Measurements from ENCODE around the gene HSD17B14. TPM values are rescaled to one million over a fixed set of nuclear protein-coding genes. Genes with fewer than 3 reads are reported as not detected.

The HSD17B14 gene
- total and polyA plus RNA-seq, 2 of the 13 experiments (the other 11 are each of a cell fraction or from before 2014, with no cell fraction given): 0.58 to 1.2 TPM

DNA sequence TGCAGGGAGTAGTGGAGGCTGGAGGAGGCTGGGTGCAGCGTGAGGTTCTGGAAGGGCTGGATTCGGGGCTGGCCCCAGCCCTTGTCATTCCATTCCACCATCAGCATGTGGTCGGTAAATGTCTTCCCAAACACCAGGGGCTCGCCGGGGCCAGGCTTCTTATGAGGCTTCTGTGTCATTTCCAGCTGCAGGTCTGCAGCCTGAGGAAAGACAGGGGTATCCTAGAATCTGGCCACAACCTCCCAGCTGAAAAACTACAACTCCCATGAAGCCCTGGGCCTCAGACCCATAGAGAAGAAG, 29.8 kb downstream of the HSD17B14 start (continued):
- TF ChIP-seq ZNF781 (CRISPR knock-in tag; IDR thresholded peaks at IDR 0.05; ENCODE audit: borderline replicate concordance, not compliant biosample characterization): no peak
- peak; percentile 86 for TF ChIP-seq TBL1XR1 (IDR thresholded peaks at IDR 0.05; ENCODE audit: borderline replicate concordance, low read length, partially characterized antibody)
- TF ChIP-seq, protein P1, sequence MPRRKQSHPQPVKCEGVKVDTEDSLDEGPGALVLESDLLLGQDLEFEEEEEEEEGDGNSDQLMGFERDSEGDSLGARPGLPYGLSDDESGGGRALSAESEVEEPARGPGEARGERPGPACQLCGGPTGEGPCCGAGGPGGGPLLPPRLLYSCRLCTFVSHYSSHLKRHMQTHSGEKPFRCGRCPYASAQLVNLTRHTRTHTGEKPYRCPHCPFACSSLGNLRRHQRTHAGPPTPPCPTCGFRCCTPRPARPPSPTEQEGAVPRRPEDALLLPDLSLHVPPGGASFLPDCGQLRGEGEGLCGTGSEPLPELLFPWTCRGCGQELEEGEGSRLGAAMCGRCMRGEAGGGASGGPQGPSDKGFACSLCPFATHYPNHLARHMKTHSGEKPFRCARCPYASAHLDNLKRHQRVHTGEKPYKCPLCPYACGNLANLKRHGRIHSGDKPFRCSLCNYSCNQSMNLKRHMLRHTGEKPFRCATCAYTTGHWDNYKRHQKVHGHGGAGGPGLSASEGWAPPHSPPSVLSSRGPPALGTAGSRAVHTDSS (CRISPR knock-in tag; conservative IDR thresholded peaks at IDR 0.05): 0 out of 2 replicates have a peak, but pooled peaks have one; percentile 56
- no peak for TF ChIP-seq DNMT1 (CRISPR knock-in tag; IDR thresholded peaks at IDR 0.05)
- no peak for TF ChIP-seq ZBTB3 (CRISPR knock-in tag; IDR thresholded peaks at IDR 0.05; ENCODE audit: borderline replicate concordance, low read depth)
- no peak for TF ChIP-seq U2AF2 (IDR thresholded peaks at IDR 0.05; ENCODE audit: low read depth, low read length)
- TF ChIP-seq ZFP62 (CRISPR knock-in tag; IDR thresholded peaks at IDR 0.05): peak; percentile 82; the same call in 1 of the 2 replicates
- no peak for TF ChIP-seq SIX1 (CRISPR knock-in tag; IDR thresholded peaks at IDR 0.05; ENCODE audit: borderline replicate concordance)
- TF ChIP-seq ZNF777 (CRISPR knock-in tag; IDR thresholded peaks at IDR 0.05): no peak
- no peak for TF ChIP-seq FOXK1 (CRISPR knock-in tag; IDR thresholded peaks at IDR 0.05; ENCODE audit: borderline replicate concordance, low read depth)
- 0 out of 2 replicates have a peak, but pooled peaks have one; percentile 3 for TF ChIP-seq ZNF766 (CRISPR knock-in tag; IDR thresholded peaks at IDR 0.05; ENCODE audit: borderline replicate concordance)
- TF ChIP-seq, protein P2, sequence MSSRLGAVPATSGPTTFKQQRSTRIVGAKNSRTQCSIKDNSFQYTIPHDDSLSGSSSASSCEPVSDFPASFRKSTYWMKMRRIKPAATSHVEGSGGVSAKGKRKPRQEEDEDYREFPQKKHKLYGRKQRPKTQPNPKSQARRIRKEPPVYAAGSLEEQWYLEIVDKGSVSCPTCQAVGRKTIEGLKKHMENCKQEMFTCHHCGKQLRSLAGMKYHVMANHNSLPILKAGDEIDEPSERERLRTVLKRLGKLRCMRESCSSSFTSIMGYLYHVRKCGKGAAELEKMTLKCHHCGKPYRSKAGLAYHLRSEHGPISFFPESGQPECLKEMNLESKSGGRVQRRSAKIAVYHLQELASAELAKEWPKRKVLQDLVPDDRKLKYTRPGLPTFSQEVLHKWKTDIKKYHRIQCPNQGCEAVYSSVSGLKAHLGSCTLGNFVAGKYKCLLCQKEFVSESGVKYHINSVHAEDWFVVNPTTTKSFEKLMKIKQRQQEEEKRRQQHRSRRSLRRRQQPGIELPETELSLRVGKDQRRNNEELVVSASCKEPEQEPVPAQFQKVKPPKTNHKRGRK (CRISPR knock-in tag; IDR thresholded peaks at IDR 0.05): no peak
- no peak for TF ChIP-seq JDP2 (CRISPR knock-in tag; IDR thresholded peaks at IDR 0.05; ENCODE audit: borderline replicate concordance)
- TF ChIP-seq, protein P3, sequence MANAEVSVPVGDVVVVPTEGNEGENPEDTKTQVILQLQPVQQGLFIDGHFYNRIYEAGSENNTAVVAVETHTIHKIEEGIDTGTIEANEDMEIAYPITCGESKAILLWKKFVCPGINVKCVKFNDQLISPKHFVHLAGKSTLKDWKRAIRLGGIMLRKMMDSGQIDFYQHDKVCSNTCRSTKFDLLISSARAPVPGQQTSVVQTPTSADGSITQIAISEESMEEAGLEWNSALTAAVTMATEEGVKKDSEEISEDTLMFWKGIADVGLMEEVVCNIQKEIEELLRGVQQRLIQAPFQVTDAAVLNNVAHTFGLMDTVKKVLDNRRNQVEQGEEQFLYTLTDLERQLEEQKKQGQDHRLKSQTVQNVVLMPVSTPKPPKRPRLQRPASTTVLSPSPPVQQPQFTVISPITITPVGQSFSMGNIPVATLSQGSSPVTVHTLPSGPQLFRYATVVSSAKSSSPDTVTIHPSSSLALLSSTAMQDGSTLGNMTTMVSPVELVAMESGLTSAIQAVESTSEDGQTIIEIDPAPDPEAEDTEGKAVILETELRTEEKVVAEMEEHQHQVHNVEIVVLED (CRISPR knock-in tag; IDR thresholded peaks at IDR 0.05; ENCODE audit: borderline replicate concordance): no peak
- TF ChIP-seq TBX3 (IDR thresholded peaks at IDR 0.05; ENCODE audit: borderline replicate concordance): no peak
- TF ChIP-seq SIN3B (IDR thresholded peaks at IDR 0.05; ENCODE audit: low read length): no peak
- TF ChIP-seq, protein P4, sequence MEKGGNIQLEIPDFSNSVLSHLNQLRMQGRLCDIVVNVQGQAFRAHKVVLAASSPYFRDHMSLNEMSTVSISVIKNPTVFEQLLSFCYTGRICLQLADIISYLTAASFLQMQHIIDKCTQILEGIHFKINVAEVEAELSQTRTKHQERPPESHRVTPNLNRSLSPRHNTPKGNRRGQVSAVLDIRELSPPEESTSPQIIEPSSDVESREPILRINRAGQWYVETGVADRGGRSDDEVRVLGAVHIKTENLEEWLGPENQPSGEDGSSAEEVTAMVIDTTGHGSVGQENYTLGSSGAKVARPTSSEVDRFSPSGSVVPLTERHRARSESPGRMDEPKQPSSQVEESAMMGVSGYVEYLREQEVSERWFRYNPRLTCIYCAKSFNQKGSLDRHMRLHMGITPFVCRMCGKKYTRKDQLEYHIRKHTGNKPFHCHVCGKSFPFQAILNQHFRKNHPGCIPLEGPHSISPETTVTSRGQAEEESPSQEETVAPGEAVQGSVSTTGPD (CRISPR knock-in tag; IDR thresholded peaks at IDR 0.05): no peak
- TF ChIP-seq, protein P5, sequence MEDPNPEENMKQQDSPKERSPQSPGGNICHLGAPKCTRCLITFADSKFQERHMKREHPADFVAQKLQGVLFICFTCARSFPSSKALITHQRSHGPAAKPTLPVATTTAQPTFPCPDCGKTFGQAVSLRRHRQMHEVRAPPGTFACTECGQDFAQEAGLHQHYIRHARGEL (CRISPR knock-in tag; IDR thresholded peaks at IDR 0.05): no peak
- TF ChIP-seq ZFP36 (IDR thresholded peaks at IDR 0.05; ENCODE audit: borderline replicate concordance, low read depth, low read length, partially characterized antibody): no peak
- TF ChIP-seq CC2D1A (CRISPR knock-in tag; IDR thresholded peaks at IDR 0.05): no peak
- no peak for TF ChIP-seq SP1 (IDR thresholded peaks at IDR 0.05)
- TF ChIP-seq SP1 (CRISPR knock-in tag; IDR thresholded peaks at IDR 0.05): no peak

Measured in HepG2 (cell line).